Measurements from ENCODE around the gene ANKK1.

Gene ANKK1

DNA sequence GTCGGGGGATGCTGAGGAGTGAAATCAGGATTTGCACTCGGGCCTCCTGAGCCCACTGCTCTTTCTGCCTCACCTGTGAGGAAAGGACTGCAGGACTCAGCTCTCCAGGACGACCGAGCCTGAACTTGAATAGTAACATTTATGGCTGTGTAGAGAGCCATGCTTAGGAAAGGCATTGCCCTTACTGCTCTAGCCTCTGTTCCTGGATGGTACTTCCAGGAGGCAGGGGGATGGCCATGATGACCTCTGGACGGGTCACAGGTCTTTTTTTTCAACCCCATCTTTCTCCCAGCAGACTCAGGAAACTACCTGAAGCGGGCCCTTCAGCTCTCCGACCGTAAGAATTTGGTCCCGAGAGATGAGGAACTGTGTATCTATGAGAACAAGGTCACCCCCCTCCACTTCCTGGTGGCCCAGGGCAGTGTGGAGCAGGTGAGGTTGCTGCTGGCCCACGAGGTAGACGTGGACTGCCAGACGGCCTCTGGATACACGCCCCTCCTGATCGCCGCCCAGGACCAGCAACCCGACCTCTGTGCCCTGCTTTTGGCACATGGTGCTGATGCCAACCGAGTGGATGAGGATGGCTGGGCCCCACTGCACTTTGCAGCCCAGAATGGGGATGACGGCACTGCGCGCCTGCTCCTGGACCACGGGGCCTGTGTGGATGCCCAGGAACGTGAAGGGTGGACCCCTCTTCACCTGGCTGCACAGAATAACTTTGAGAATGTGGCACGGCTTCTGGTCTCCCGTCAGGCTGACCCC is 11.3 kb downstream of the ANKK1 start:
- TF ChIP-seq POLR2A (IDR thresholded peaks at IDR 0.05; ENCODE audit: low read depth, low read length) (no peak), TAF1 (IDR thresholded peaks at IDR 0.05; ENCODE audit: borderline replicate concordance, low read depth, low read length) (no peak), POLR2AphosphoS5 (IDR thresholded peaks at IDR 0.05; ENCODE audit: low read depth, low read length) (no peak)
- no peak for FAIRE-seq
- no peak for DNase-seq (ENCODE audit: insufficient read length)

GRCh38 chr11:113400631-113401230 is 13.2 kb downstream of the ANKK1 start:
- no peak for TF ChIP-seq POLR2A (IDR thresholded peaks at IDR 0.05; ENCODE audit: low read depth, low read length)
- TF ChIP-seq TAF1 (IDR thresholded peaks at IDR 0.05; ENCODE audit: borderline replicate concordance, low read depth, low read length) = no peak
- TF ChIP-seq POLR2AphosphoS5 (IDR thresholded peaks at IDR 0.05; ENCODE audit: low read depth, low read length) = no peak
- FAIRE-seq = no peak

DNA sequence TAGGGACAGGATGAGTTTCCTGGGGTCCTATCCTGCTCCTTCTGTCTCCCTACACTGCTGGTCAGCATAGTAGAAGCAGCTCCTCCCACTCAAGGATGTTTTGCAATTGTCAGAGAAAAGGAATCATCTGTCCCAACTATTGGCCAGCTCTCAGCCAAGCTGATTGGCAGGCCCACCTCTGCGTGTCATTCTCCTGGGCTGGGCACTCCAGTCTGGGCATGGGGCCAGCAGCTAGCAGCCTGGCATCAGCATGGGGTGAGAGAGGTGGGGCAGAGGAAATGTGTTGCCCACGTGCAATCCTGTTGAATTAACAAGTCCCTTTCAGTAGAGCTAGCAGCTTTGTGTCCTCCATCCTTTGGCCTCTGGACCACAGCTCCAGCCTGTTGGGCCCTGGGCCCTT is 14.1 kb downstream of the ANKK1 start:
- DNase-seq (ENCODE audit: insufficient read length) = no peak
- FAIRE-seq = no peak
- no peak for TF ChIP-seq POLR2AphosphoS5 (IDR thresholded peaks at IDR 0.05; ENCODE audit: low read depth, low read length)
- TF ChIP-seq POLR2A (IDR thresholded peaks at IDR 0.05; ENCODE audit: low read depth, low read length) = no peak
- TF ChIP-seq TAF1 (IDR thresholded peaks at IDR 0.05; ENCODE audit: borderline replicate concordance, low read depth, low read length) = no peak

More at GRCh38 chr11:113400631-113401230, 13.2 kb downstream of the ANKK1 start:
- no peak for DNase-seq (ENCODE audit: insufficient read length)

DNA sequence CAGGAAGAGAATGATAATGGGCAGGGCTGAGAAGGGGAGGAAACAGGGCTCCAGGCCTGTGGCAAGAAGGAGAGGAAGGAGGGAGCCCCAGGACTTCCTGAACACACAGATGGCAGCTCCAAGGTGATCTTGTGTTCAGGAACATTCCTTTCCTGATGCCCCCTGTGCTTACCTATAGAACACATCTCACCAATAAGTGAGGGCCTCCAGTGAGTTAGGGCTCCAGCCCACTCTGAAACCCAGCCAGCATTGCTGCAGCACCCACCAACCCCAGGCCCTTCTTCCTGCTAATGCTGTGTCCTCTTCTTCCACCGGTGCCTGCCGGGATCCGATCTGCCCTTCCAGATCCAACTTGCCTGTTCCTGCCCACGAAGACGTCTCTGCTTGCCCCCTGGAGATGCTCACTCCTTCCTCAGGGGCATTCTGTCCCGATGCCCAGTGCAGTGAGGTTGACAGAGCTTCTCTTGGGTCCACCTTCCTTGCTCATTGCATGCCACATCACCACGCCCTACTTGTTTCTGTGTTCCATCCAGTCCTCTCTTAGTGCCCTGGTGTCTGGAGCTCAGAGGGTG is 17.4 kb downstream of the ANKK1 start:
- FAIRE-seq = no peak

DNA sequence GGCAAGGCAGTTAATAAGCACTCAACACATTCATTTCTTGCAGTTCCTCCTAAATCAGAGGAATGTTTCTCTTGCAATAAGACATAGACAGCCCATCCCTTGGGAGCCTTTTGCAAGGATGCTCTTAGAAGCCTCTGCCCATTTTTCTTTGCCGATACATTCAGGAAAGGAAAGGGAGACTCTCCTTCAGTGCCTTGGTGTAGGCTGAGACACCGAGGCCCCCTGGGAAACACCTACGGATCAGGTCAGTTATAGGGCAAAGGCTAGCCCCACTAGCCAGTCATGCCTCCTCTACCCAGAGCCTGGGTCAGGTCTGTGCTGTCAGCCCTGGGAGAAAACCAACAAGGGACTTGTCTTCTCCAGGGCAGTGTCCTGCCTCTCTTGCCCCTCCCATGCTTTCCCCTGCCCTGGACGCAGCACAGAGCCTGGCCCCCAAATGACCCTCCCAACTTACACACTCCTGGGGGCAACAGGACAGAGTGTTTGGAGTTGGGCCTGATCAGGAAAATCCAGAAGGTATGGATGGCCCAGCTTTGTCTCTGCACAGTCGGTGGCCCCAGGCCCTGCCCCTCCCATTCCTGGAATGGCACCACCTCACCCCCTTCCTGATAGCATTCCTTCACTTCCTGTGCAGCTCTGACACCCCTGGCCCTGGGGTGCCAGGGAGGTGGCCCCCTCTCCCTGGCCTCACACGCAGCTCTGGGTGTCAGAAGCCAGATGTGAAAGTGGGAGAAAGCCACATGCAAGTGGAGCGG is 18.3 kb downstream of the ANKK1 start:
- no peak for FAIRE-seq
- TF ChIP-seq TAF1 (IDR thresholded peaks at IDR 0.05; ENCODE audit: borderline replicate concordance, low read depth, low read length) (no peak), POLR2A (IDR thresholded peaks at IDR 0.05; ENCODE audit: low read depth, low read length) (no peak), POLR2AphosphoS5 (IDR thresholded peaks at IDR 0.05; ENCODE audit: low read depth, low read length) (no peak)
- DNase-seq (ENCODE audit: insufficient read length) = no peak

More for the DNA sequence above, 17.4 kb downstream of the ANKK1 start:
- DNase-seq (ENCODE audit: insufficient read length) = no peak
- TF ChIP-seq POLR2AphosphoS5 (IDR thresholded peaks at IDR 0.05; ENCODE audit: low read depth, low read length) (no peak), TAF1 (IDR thresholded peaks at IDR 0.05; ENCODE audit: borderline replicate concordance, low read depth, low read length) (no peak), POLR2A (IDR thresholded peaks at IDR 0.05; ENCODE audit: low read depth, low read length) (no peak)

DNA sequence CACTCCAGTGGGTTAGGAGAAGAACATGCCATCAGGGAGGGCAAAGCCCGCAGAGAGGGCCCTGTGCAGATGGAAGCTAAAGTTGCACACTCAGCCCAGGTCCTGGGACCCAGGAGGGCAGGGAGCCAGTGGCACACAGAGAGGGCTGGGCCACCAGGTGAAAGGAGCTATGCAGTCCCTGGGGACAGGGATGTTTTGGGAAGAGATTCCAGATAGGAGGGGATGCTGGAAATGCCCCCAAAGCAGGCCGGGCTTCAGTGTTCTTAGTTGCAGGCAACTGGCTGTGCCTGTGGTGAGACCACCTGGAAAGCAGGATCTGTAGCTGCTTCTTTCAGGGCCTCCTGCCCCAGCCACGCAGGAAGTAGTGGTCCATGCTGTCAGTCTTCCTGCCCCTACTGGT is 19.6 kb downstream of the ANKK1 start:
- no peak for DNase-seq (ENCODE audit: insufficient read length)
- FAIRE-seq = no peak
- no peak for TF ChIP-seq TAF1 (IDR thresholded peaks at IDR 0.05; ENCODE audit: borderline replicate concordance, low read depth, low read length)
- no peak for TF ChIP-seq POLR2A (IDR thresholded peaks at IDR 0.05; ENCODE audit: low read depth, low read length)
- no peak for TF ChIP-seq POLR2AphosphoS5 (IDR thresholded peaks at IDR 0.05; ENCODE audit: low read depth, low read length)

- no peak for TF ChIP-seq TAF1 (IDR thresholded peaks at IDR 0.05; ENCODE audit: borderline replicate concordance, low read depth, low read length)
- DNase-seq (ENCODE audit: insufficient read length) (no peak), FAIRE-seq (no peak)
These were observed 20.6 kb downstream of the ANKK1 start for GRCh38 chr11:113408206-113408605.

DNA sequence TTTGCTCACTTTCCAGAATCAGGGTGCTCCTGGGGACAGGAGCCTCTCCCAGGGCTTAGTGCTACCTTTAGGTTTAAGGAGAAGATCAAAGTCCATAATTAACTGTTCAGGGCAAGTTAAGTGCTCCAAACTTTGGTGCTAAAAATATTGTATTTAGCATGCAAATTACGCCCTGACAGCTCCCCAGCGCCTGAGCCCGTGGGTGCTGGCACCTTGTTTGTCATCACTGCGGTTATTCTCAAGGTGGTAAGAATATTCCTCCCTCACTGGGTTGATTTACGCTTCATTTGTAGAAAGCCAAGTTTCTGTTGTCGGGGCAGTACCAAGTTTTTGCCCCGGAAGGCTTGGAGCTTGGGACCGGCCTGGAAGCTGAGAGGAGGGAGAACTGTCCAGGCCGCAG is 21.3 kb downstream of the ANKK1 start:
- no peak for DNase-seq (ENCODE audit: insufficient read length)
- FAIRE-seq = no peak
- TF ChIP-seq POLR2A (IDR thresholded peaks at IDR 0.05; ENCODE audit: low read depth, low read length) (no peak), TAF1 (IDR thresholded peaks at IDR 0.05; ENCODE audit: borderline replicate concordance, low read depth, low read length) (no peak), POLR2AphosphoS5 (IDR thresholded peaks at IDR 0.05; ENCODE audit: low read depth, low read length) (no peak)

GRCh38 chr11:113409526-113409925 is 21.9 kb downstream of the ANKK1 start:
- DNase-seq (ENCODE audit: insufficient read length) = no peak
- TF ChIP-seq POLR2A (IDR thresholded peaks at IDR 0.05; ENCODE audit: low read depth, low read length) (no peak), TAF1 (IDR thresholded peaks at IDR 0.05; ENCODE audit: borderline replicate concordance, low read depth, low read length) (no peak), POLR2AphosphoS5 (IDR thresholded peaks at IDR 0.05; ENCODE audit: low read depth, low read length) (no peak)
- no peak for FAIRE-seq

DNA sequence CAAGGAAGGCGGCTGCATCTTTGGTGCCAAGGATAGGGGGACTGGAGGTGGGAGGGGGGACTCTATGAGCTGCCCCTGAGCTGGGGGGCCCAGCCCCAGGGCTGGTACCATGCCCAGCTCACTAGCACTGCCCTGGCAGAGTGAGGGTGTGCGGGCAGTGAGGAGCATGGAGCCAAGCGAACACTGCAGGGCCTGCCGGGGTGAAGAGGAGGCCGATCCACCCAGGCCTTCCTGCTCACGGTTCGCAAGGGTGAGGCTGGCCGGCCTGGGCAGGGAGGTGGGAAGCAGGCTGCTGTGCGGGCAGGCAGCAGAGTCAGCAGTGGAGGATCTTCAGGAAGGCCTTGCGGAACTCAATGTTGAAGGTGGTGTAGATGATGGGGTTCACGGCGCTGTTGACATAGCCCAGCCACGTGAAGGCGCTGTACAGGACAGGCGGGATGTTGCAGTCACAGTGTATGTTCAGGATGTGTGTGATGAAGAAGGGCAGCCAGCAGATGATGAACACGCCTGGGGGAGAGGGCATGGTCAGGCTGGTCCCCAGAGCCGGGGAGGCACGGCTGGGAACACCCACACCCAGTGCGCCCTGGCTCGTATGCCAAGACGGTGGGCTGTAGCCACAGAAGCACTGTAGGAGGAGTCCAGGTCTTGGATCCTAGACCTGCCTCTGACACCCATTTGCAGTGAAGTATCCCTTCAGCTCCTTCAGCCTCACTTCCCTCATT is 23.0 kb downstream of the ANKK1 start:
- FAIRE-seq = no peak

DNA sequence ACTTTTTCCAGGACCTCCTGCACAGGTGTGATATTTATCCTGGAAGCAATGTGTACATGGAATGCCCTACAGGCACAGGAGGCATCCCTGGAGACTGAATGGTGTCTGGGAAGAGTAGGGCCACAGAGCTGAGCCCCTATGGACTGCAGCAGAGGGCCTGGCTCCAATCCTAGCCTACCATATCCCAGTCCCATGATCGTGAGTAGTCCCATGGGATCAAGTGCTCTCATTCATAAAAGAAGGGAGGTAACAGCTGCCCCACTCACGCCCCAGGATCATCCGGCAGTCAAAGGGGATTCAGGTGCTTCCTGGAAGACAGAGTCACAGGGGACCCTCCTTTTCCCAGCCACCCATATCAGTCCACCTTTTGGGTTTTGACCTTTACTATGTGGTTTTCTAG is 24.0 kb downstream of the ANKK1 start:
- FAIRE-seq (no peak), DNase-seq (ENCODE audit: insufficient read length) (no peak)
- TF ChIP-seq POLR2A (IDR thresholded peaks at IDR 0.05; ENCODE audit: low read depth, low read length) (no peak), POLR2AphosphoS5 (IDR thresholded peaks at IDR 0.05; ENCODE audit: low read depth, low read length) (no peak)

More for the DNA sequence above, 23.0 kb downstream of the ANKK1 start:
- DNase-seq (ENCODE audit: insufficient read length) = no peak
- TF ChIP-seq POLR2AphosphoS5 (IDR thresholded peaks at IDR 0.05; ENCODE audit: low read depth, low read length) (no peak), TAF1 (IDR thresholded peaks at IDR 0.05; ENCODE audit: borderline replicate concordance, low read depth, low read length) (no peak), POLR2A (IDR thresholded peaks at IDR 0.05; ENCODE audit: low read depth, low read length) (no peak)
